Common myeloid progenitor, CD34-positive (primary cell): ENCODE data around the gene SLCO4A1.

Experiments
- CTCF ChIA-PET: fragments of 350-600 bp; sonication (Branson Sonifier 250); formaldehyde crosslinking; loops from one replicate; lab custom pipeline; 2021; ENCODE audit warnings: antibody characterized with exemption; lab: Charles Lee
- POLR2A ChIA-PET: fragments of 350-600 bp; sonication (Branson Sonifier 250); formaldehyde crosslinking; loops from one replicate; lab custom pipeline; 2021; ENCODE audit warnings: antibody characterized with exemption; lab: Charles Lee
- DNase-seq, 3 donors: peaks; one replicate each; pipeline versions ENCODE4 v3.0.0 to v3.0.0-alpha.2; 2013
- H3K27ac ChIP-seq, 2 experiments: 1 replicate in 1 of 2; 2 replicates in 1 of 2; pipeline ENCODE4 v1.7.0; 2013; ENCODE audit warnings: inconsistent platforms in 2 of 2, low read length in 2 of 2, mild to moderate bottlenecking in 2 of 2, low read depth in 1 of 2, moderate library complexity in 1 of 2; ENCODE audit not compliant: severe bottlenecking in 2 of 2, insufficient read depth in 1 of 2, poor library complexity in 1 of 2
- H3K27me3 ChIP-seq, 5 experiments: replicated peaks in 2 of 5; 1 replicate in 3 of 5; 2 replicates in 2 of 5; pipeline versions ENCODE4 v1.6.1 to v1.7.0; 2013; ENCODE audit warnings: low read length in 4 of 5, mild to moderate bottlenecking in 2 of 5, moderate library complexity in 2 of 5, inconsistent platforms in 1 of 5; ENCODE audit not compliant: insufficient read depth in 5 of 5, control insufficient read depth in 4 of 5
- H3K36me3 ChIP-seq, 4 experiments: 1 replicate in 2 of 4; 2 replicates in 2 of 4; pipeline versions ENCODE4 v1.6.1 to v1.7.0; 2013; ENCODE audit warnings: low read length in 3 of 4, control low read depth in 1 of 4, mild to moderate bottlenecking in 1 of 4; ENCODE audit not compliant: control insufficient read depth in 4 of 4, insufficient read depth in 4 of 4
- H3K4me1 ChIP-seq, 4 experiments: 1 replicate in 3 of 4; 2 replicates in 1 of 4; pipeline versions ENCODE4 v1.6.1 to v1.7.1; 2013; ENCODE audit warnings: low read length in 3 of 4, mild to moderate bottlenecking in 3 of 4, control low read depth in 1 of 4, inconsistent platforms in 1 of 4, moderate library complexity in 1 of 4; ENCODE audit not compliant: control insufficient read depth in 4 of 4, insufficient read depth in 4 of 4; ENCODE audit errors: control extremely low read depth in 1 of 4
- H3K4me3 ChIP-seq, 7 experiments: 1 replicate in 4 of 7; 2 replicates in 3 of 7; pipeline versions ENCODE4 v1.5.1 to v1.7.0; 2013; ENCODE audit warnings: mild to moderate bottlenecking in 7 of 7, low read length in 6 of 7, moderate library complexity in 6 of 7, inconsistent platforms in 2 of 7, low read depth in 2 of 7, control low read depth in 1 of 7; ENCODE audit not compliant: insufficient read depth in 4 of 7, control insufficient read depth in 1 of 7; ENCODE audit errors: extremely low read depth in 1 of 7
- H3K9me3 ChIP-seq, 5 experiments: 1 replicate in 4 of 5; 2 replicates in 1 of 5; pipeline versions ENCODE4 v1.6.1 to v1.7.1; 2013; ENCODE audit warnings: low read length in 4 of 5, mild to moderate bottlenecking in 2 of 5, inconsistent platforms in 1 of 5, low read depth in 1 of 5, moderate library complexity in 1 of 5; ENCODE audit not compliant: control insufficient read depth in 4 of 5, insufficient read depth in 2 of 5; ENCODE audit errors: control extremely low read depth in 1 of 5
- WGBS: methylation state at CpG from one replicate; pipeline ENCODE4 v1.1.5; 2013; ENCODE audit not compliant: insufficient coverage; 5-methylcytosine and 5-hydroxymethylcytosine counted together

Gene SLCO4A1

GRCh38 chr20:62702895-62703852 is 60.9 kb downstream of the SLCO4A1 start:
- DNase-seq = peak; percentile 54 to 90 (median 89)
- peaks cover 0 to 22% (median 6%) of the 10 kb centered on the region in 5 experiments for H3K27me3 ChIP-seq
- 80% methylated on average over 22 of the region's 25 CpGs for WGBS
- peaks cover 0 to 17% (median 11%) of the 10 kb centered on the region in 4 experiments for H3K4me1 ChIP-seq
- no peaks in the 10 kb centered on the region for H3K9me3 ChIP-seq
- no peak overlapping the region for H3K4me3 ChIP-seq
- no peaks in the 10 kb centered on the region for H3K36me3 ChIP-seq
- ChIA-PET CTCF (interaction anchor here (0.6 to 1.3 kb wide), 4 partner anchors 27 to 209 kb away, joined by 3 to 5 read pairs (median 3); no protein-coding TSS in a partner anchor), POLR2A (no interaction called here)
- H3K27ac ChIP-seq = no peak overlapping the region

GRCh38 chr20:62703853-62704228 is 61.5 kb downstream of the SLCO4A1 start:
- no peak overlapping the region for H3K27ac ChIP-seq
- H3K9me3 ChIP-seq = no peaks in the 10 kb centered on the region
- WGBS = 94% methylated on average over 5 of the region's 5 CpGs
- H3K4me3 ChIP-seq = no peak overlapping the region
- no peaks in the 10 kb centered on the region for H3K36me3 ChIP-seq
- no peak for DNase-seq
- peaks cover 0 to 29% (median 7%) of the 10 kb centered on the region in 5 experiments for H3K27me3 ChIP-seq
- ChIA-PET CTCF (interaction anchor here (0.6 to 1.3 kb wide), 4 partner anchors 26 to 209 kb away, joined by 3 to 5 read pairs (median 3); no protein-coding TSS in a partner anchor), POLR2A (no interaction called here)
- H3K4me1 ChIP-seq = peaks cover 0 to 24% (median 17%) of the 10 kb centered on the region in 4 experiments

GRCh38 chr20:62704341-62704948 is 62.1 kb downstream of the SLCO4A1 start:
- POLR2A ChIA-PET = no interaction called here
- Histone ChIP-seq H3K36me3 (no peaks in the 10 kb centered on the region), H3K9me3 (no peaks in the 10 kb centered on the region), H3K27ac (no peak overlapping the region), H3K4me1 (peaks cover 0 to 30% (median 19%) of the 10 kb centered on the region in 4 experiments), H3K4me3 (no peak overlapping the region), H3K27me3 (peaks cover 0 to 35% (median 8%) of the 10 kb centered on the region in 5 experiments)
- peak in 1 of 3 donors; percentile 16 for DNase-seq
- CTCF ChIA-PET = interaction anchor here (0.9 to 1.3 kb wide), 3 partner anchors 26 to 101 kb away, joined by 3 to 5 read pairs (median 3); no protein-coding TSS in a partner anchor
- whole genome bisulfite sequencing = 55% methylated on average over 21 of the region's 21 CpGs

- no peak overlapping the region for H3K27ac ChIP-seq
- H3K4me3 ChIP-seq = no peak overlapping the region
- ChIA-PET CTCF (interaction anchor here (1.1 to 1.6 kb wide), 3 partner anchors 17 to 85 kb away, joined by 3 to 4 read pairs (median 3); no protein-coding TSS in a partner anchor), POLR2A (no interaction called here)
- H3K4me1 ChIP-seq = peaks cover 0 to 31% (median 19%) of the 10 kb centered on the region in 4 experiments
- H3K36me3 ChIP-seq = no peaks in the 10 kb centered on the region
- DNase-seq = no peak
- no peaks in the 10 kb centered on the region for H3K9me3 ChIP-seq
- H3K27me3 ChIP-seq = peaks cover 0 to 46% (median 11%) of the 10 kb centered on the region in 5 experiments
- WGBS = 96% methylated on average over 15 of the region's 16 CpGs
Observed at GRCh38 chr20:62705627-62706026, 63.3 kb downstream of the SLCO4A1 start.

- Histone ChIP-seq H3K4me3 (no peak overlapping the region), H3K27ac (no peak overlapping the region), H3K9me3 (no peaks in the 10 kb centered on the region), H3K36me3 (no peaks in the 10 kb centered on the region), H3K4me1 (peaks cover 0 to 38% (median 19%) of the 10 kb centered on the region in 4 experiments), H3K27me3 (peaks cover 0 to 52% (median 15%) of the 10 kb centered on the region in 5 experiments)
- WGBS = 85% methylated on average over 11 of the region's 12 CpGs
- ChIA-PET CTCF (interaction anchor here (1.1 to 2.6 kb wide), 5 partner anchors 13 to 85 kb away, joined by 3 to 6 read pairs (median 4); no protein-coding TSS in a partner anchor), POLR2A (no interaction called here)
- no peak for DNase-seq
Observed at GRCh38 chr20:62706344-62706743, 64.0 kb downstream of the SLCO4A1 start.

GRCh38 chr20:62706857-62707256 is 64.6 kb downstream of the SLCO4A1 start:
- no peaks in the 10 kb centered on the region for H3K9me3 ChIP-seq
- H3K27ac ChIP-seq = no peak overlapping the region
- H3K36me3 ChIP-seq = no peaks in the 10 kb centered on the region
- H3K27me3 ChIP-seq = peaks cover 0 to 57% (median 15%) of the 10 kb centered on the region in 5 experiments
- H3K4me1 ChIP-seq = peaks cover 0 to 38% (median 19%) of the 10 kb centered on the region in 4 experiments
- ChIA-PET CTCF (interaction anchor here (1.1 to 2.6 kb wide), 6 partner anchors 12 to 84 kb away, joined by 3 to 6 read pairs (median 4); no protein-coding TSS in a partner anchor), POLR2A (no interaction called here)
- WGBS = 80% methylated on average over 12 of the region's 12 CpGs
- H3K4me3 ChIP-seq = no peak overlapping the region
- no peak for DNase-seq
